GM23248 (cell line): Measurements from ENCODE around the gene MTRF1L.

Experiments used
- EZH2 ChIP-seq: fragments of 200-600 bp; sonication (generic); IDR thresholded peaks from 2 replicates; pipeline ENCODE4 v1.6.1; 2018; ENCODE audit warnings: antibody characterized with exemption, mild to moderate bottlenecking; ENCODE audit not compliant: insufficient read depth, poor library complexity, severe bottlenecking
- EZH2phosphoT487 ChIP-seq: fragments of 200-600 bp; sonication (generic); IDR thresholded peaks from 2 replicates; pipeline ENCODE4 v1.6.1; 2018; ENCODE audit warnings: antibody characterized with exemption, moderate library complexity, mild to moderate bottlenecking, low read depth; ENCODE audit not compliant: insufficient read depth

GRCh38 chr6:152976749-152977148, 25.8 kb downstream of the MTRF1L start:
- no peak for TF ChIP-seq EZH2
- TF ChIP-seq EZH2phosphoT487 = no peak
